Measurements from ENCODE around the gene GATM.
A peak's percentile ranks its signal among the peaks of the same experiment; 100 is the strongest.

The GATM gene

GRCh38 chr15:45378149-45378912 is at the start of gene GATM:
Gene GATM (minus strand): TSS chr15:45378544. CDS start chr15:45378453, 91 bp downstream.
- Histone ChIP-seq H3K4me1 (peaks cover 7 to 22% (median 18%) of the 10 kb centered on the region in 10 experiments; a peak in 18 of 20 replicates), H3K9me3 (replicated peaks in 1 of 11) (no peaks in the 10 kb centered on the region), H3K36me3 (no peaks in the 10 kb centered on the region), H4K20me1 (peaks cover 0 to 4% (median 0%) of the 10 kb centered on the region in 11 experiments; a peak in 2 of 22 replicates), H3K4me3 (peak within 1 kb of the TSS; percentile 61 to 74 (median 68)), H3K4me2 (peak within 1 kb of the TSS; percentile 94 to 100 (median 98)), H3K9ac (peak within 1 kb of the TSS; percentile 53 to 80 (median 69)), H3K27ac (peak within 1 kb of the TSS; percentile 12 to 61 (median 40); a peak in 12 of 22 replicates), H3K27me3 (peaks cover 38 to 52% (median 47%) of the 10 kb centered on the region in 11 experiments)
- TF ChIP-seq Cebpa-rat (IDR thresholded peaks at IDR 0.05): no peak

- Histone ChIP-seq H3K36me3 (peaks cover 10 to 23% (median 14%) of the 10 kb centered on the region in 11 experiments; a peak in 19 of 22 replicates), H3K27ac (no peak overlapping the region), H3K27me3 (no peaks in the 10 kb centered on the region), H3K9me3 (replicated peaks in 1 of 11) (peaks cover 0 to 7% (median 0%) of the 10 kb centered on the region in 11 experiments; a peak in 8 of 22 replicates), H4K20me1 (no peaks in the 10 kb centered on the region), H3K9ac (no peak overlapping the region), H3K4me1 (peaks cover 0 to 16% (median 4%) of the 10 kb centered on the region in 10 experiments; a peak in 9 of 20 replicates), H3K4me2 (no peak overlapping the region), H3K4me3 (no peak overlapping the region)
- peak in 6 of 11 experiments; percentile 17 to 55 (median 37); a peak in 5 of 22 replicates for TF ChIP-seq Cebpa-rat (IDR thresholded peaks at IDR 0.05)
These were observed 48.7 kb upstream of the GATM start for GRCh38 chr15:45427085-45427484.

- TF ChIP-seq Cebpa-rat (IDR thresholded peaks at IDR 0.05): no peak
- H3K4me2 ChIP-seq: peak overlapping the region in 3 of 11 experiments; percentile 29 to 37 (median 35); a peak in 3 of 22 replicates
These were observed 46.8 kb upstream of the GATM start for GRCh38 chr15:45425135-45425534.

GRCh38 chr15:45424429-45424828 is 46.1 kb upstream of the GATM start:
- Histone ChIP-seq H4K20me1 (peaks cover 0 to 17% (median 0%) of the 10 kb centered on the region in 11 experiments; a peak in 5 of 22 replicates), H3K4me3 (no peak overlapping the region), H3K9ac (no peak overlapping the region), H3K36me3 (peaks cover 29 to 50% (median 40%) of the 10 kb centered on the region in 11 experiments), H3K4me2 (peak overlapping the region in 2 of 11 experiments; percentile 29 to 37; a peak in 3 of 22 replicates), H3K9me3 (replicated peaks in 1 of 11) (no peaks in the 10 kb centered on the region), H3K4me1 (peaks cover 0 to 16% (median 4%) of the 10 kb centered on the region in 10 experiments; a peak in 9 of 20 replicates), H3K27ac (no peak overlapping the region), H3K27me3 (no peaks in the 10 kb centered on the region)
- TF ChIP-seq Cebpa-rat (IDR thresholded peaks at IDR 0.05): no peak

More at GRCh38 chr15:45425135-45425534, 46.8 kb upstream of the GATM start:
- no peak overlapping the region for H3K4me3 ChIP-seq
- H3K27me3 ChIP-seq: no peaks in the 10 kb centered on the region
- H3K4me1 ChIP-seq: peaks cover 0 to 16% (median 4%) of the 10 kb centered on the region in 10 experiments; a peak in 9 of 20 replicates
- H4K20me1 ChIP-seq: peaks cover 0 to 10% (median 0%) of the 10 kb centered on the region in 11 experiments; a peak in 4 of 22 replicates
- H3K9me3 ChIP-seq (replicated peaks in 1 of 11): peaks cover 0 to 2% (median 0%) of the 10 kb centered on the region in 11 experiments; a peak in 7 of 22 replicates
- no peak overlapping the region for H3K27ac ChIP-seq
- peaks cover 22 to 43% (median 33%) of the 10 kb centered on the region in 11 experiments for H3K36me3 ChIP-seq
- H3K9ac ChIP-seq: no peak overlapping the region

- TF ChIP-seq Cebpa-rat (IDR thresholded peaks at IDR 0.05): no peak
- Histone ChIP-seq H3K27me3 (no peaks in the 10 kb centered on the region), H3K9ac (no peak overlapping the region), H3K9me3 (replicated peaks in 1 of 11) (no peaks in the 10 kb centered on the region), H3K4me3 (no peak overlapping the region), H3K4me1 (0 out of 20 replicates have a peak, but pooled peaks cover 0 to 7% (median 0%) of the 10 kb centered on the region in 10 experiments), H3K4me2 (no peak overlapping the region), H3K27ac (no peak overlapping the region), H4K20me1 (peaks cover 3 to 50% (median 31%) of the 10 kb centered on the region in 11 experiments; a peak in 20 of 22 replicates), H3K36me3 (peaks cover 91 to 100% (median 98%) of the 10 kb centered on the region in 11 experiments)
These were observed 39.1 kb upstream of the GATM start for GRCh38 chr15:45417303-45417950.

- no peak overlapping the region for H3K4me3 ChIP-seq
- H3K9ac ChIP-seq: no peak overlapping the region
- H3K27me3 ChIP-seq: no peaks in the 10 kb centered on the region
- H4K20me1 ChIP-seq: peaks cover 0 to 56% (median 34%) of the 10 kb centered on the region in 11 experiments; a peak in 19 of 22 replicates
- no peak overlapping the region for H3K4me2 ChIP-seq
- H3K9me3 ChIP-seq (replicated peaks in 1 of 11): no peaks in the 10 kb centered on the region
- no peak for TF ChIP-seq Cebpa-rat (IDR thresholded peaks at IDR 0.05)
- peaks cover 97 to 100% (median 98%) of the 10 kb centered on the region in 11 experiments for H3K36me3 ChIP-seq
- no peak overlapping the region for H3K27ac ChIP-seq
- H3K4me1 ChIP-seq: 0 out of 20 replicates have a peak, but pooled peaks cover 0 to 9% (median 0%) of the 10 kb centered on the region in 10 experiments
These were observed 36.0 kb upstream of the GATM start for GRCh38 chr15:45414215-45414885.

- Histone ChIP-seq H3K4me2 (no peak overlapping the region), H3K27me3 (no peaks in the 10 kb centered on the region), H3K9ac (no peak overlapping the region), H4K20me1 (peaks cover 13 to 74% (median 47%) of the 10 kb centered on the region in 11 experiments; a peak in 20 of 22 replicates), H3K4me1 (peaks cover 4 to 22% (median 11%) of the 10 kb centered on the region in 10 experiments), H3K36me3 (peaks cover 95 to 100% (median 97%) of the 10 kb centered on the region in 11 experiments), H3K4me3 (no peak overlapping the region), H3K27ac (no peak overlapping the region), H3K9me3 (replicated peaks in 1 of 11) (no peaks in the 10 kb centered on the region)
- no peak for TF ChIP-seq Cebpa-rat (IDR thresholded peaks at IDR 0.05)
These were observed 31.3 kb upstream of the GATM start for GRCh38 chr15:45409596-45409995.

- no peak overlapping the region for H3K27ac ChIP-seq
- H3K9me3 ChIP-seq (replicated peaks in 1 of 11): no peaks in the 10 kb centered on the region
- peaks cover 77 to 87% (median 79%) of the 10 kb centered on the region in 11 experiments for H3K36me3 ChIP-seq
These were observed 29.4 kb upstream of the GATM start for GRCh38 chr15:45407786-45408185.

More at GRCh38 chr15:45407786-45408185, 29.4 kb upstream of the GATM start:
- no peak for TF ChIP-seq Cebpa-rat (IDR thresholded peaks at IDR 0.05)
- Histone ChIP-seq H4K20me1 (peaks cover 24 to 74% (median 47%) of the 10 kb centered on the region in 11 experiments; a peak in 21 of 22 replicates), H3K4me3 (no peak overlapping the region), H3K27me3 (no peaks in the 10 kb centered on the region), H3K4me2 (no peak overlapping the region), H3K4me1 (peaks cover 14 to 30% (median 21%) of the 10 kb centered on the region in 10 experiments), H3K9ac (no peak overlapping the region)

Data from BLaER1 treated with 17β-estradiol and CSF1 and Interleukin-3, amounts not matched to agents 10 nM and 100 nM (cell line).